Gastrocnemius medialis (tissue), 4 donors: ENCODE data around the gene RPN2.

ENCODE experiments used
- CTCF ChIP-seq, 5 experiments: fragments of 450-650 bp in 3 of 5; fragments of 200-600 bp in 2 of 5; sonication (generic) in 2 of 5; IDR thresholded peaks in 4 of 5; conservative IDR thresholded peaks in 1 of 5; 1 replicate in 4 of 5; 2 replicates in 1 of 5; pipeline ENCODE4 v1.5.1; 2016 to 2019; ENCODE audit warnings: antibody characterized with exemption in 5 of 5, mild to moderate bottlenecking in 3 of 5, moderate library complexity in 3 of 5
- POLR2A ChIP-seq, 2 donors: fragments of 450-650 bp; IDR thresholded peaks; one replicate each; pipeline ENCODE4 v1.6.1; 2017; ENCODE audit warnings: antibody characterized with exemption in 2 of 2, mild to moderate bottlenecking in 2 of 2, moderate library complexity in 2 of 2

GRCh38 chr20:37209193-37209592, 30.1 kb downstream of the RPN2 start:
- TF ChIP-seq POLR2A (IDR thresholded peaks at IDR 0.05), result no peak
- TF ChIP-seq CTCF (IDR thresholded peaks at IDR 0.05 in 4 of 5, conservative IDR thresholded peaks at IDR 0.05 in 1 of 5), result no peak
